HG02970 (cell line): ENCODE results near the gene ATP13A1.

ENCODE experiments used
- ATAC-seq: cut with Tn5 transposase; IDR thresholded peaks from one replicate; pipeline ENCODE4 v1.9.1; 2021; ENCODE audit warnings: mild to moderate bottlenecking, moderate library complexity, moderate number of reproducible peaks; ENCODE audit not compliant: unreplicated experiment, low FRiP score

Gene ATP13A1

DNA sequence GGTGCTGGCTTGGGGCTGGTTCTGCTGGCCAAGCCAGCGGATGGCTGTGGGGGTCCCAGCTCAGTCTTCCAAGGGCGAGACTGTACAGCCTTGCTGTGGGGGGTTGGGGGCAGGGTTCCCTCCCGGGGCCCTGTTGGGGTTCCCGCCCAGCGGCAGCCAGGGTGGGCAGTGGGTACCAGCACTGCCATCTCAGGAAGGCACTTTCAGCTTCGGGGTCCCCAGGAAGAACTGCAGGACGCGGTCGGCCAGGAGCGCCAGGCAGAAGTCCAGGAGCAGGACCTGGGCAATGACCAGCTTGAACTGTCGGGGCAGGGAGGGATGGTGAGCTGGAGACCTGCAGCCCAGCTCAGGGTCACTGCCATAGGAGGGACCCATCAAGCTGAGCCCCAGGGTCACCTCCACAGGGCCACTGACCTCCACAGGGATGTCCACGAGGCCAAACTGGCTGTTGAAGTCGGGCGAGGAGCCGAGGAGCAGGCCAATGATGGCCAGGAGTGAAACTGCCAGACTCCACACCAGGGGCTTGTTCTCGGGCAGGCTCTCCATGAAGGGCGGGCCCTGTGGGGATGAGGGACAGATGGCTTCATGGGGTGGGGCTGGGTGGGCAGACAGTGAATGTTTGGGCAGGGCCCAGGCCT lies 18.1 kb downstream of the ATP13A1 start:
- no peak for ATAC-seq

DNA sequence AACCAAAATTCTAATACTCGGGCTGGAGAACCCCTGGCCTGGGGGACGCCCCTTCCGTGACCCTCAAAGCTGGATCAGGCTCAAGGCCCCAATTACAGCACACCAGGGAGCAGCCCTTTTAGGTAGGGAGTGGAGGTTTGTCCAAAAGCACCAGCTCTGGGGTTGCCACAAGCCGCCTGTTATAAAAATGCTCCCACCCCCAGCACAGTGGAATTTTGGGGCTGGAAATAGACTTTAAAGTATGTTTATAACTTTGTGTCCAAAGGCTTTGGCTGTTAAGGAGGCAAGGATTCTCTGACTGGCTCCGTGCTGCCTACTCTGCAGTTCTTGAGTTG lies 19.5 kb downstream of the ATP13A1 start:
- no peak for ATAC-seq

DNA sequence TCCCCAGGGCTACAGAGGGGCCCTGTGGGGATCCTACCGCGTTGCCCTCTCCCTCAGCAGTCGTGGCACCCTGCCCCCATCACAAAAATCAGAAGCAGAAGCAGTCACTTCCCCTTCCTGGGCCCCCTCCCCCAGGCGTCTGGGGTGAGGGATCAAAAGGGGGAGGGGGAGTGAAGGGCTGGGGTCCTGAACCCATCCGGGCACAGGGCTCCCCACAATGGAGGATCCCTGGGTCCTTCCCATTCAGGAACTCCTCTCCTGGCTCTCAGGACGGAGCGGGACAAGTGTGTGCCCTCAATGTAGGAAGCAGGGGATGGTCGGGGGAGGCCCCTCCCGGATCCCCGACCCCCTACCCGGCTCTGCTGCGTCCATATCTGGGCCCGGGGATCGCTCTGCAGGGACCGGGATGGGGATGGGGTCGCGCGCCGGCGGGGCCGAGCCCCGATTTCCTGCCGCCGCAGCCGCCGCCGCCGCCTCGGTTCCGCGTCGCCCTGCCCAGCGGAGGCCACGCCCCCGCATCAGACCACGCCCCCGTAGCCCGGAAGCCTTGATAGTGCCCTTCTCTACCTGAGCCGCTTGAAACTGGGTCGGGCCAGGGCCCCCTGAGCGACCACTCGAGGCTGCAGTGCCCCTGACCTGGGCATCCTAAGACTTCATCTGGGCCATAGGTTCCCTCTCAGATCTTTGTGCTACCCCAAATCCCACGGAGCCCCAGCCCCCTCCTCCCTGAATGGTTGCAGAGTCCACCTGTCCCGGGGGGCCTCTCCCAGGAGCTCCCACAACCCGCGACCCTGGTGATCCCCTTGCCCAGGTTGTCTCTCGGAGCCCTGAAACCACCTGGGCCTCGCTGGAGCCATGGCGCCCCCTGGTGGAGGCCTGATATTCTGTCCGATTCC lies 20.1 kb downstream of the ATP13A1 start, which contains the start of gene GMIP:
Gene GMIP, minus strand, starts transcription at position 500 of the 896 bp plus-strand sequence. Its CDS starts 128 bp downstream, at position 372.
- peak; percentile 70 for ATAC-seq

DNA sequence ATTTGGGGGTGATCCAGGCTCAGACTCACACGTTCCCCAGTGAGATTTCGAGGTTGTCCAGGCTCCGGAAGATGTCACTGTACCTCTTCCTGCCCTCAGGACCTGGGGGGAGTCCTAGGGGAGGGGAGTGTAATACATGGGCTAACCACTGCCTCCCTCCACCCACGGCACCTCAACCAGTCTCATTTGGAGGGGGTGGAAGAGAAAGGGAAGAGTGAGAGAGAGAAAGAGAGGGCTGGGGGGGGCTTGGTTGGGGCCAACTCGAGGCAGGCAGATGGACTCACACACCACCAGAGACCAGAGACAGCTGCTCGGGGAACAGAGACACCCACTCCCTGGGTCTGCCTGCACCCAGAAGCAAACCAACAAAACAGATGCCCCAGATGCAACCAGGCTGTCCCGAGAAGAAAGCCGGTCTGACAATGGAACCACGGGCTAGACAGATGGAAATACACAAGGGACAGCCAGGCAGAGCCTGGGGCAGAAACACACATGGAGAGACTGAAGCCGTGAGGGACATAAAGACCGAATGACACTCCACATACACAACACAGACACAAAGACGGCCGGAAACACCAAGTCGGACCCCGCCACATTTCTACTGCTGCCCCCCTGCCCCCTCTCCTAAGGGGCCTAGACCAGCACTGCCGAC lies 20.8 kb downstream of the ATP13A1 start:
- no peak for ATAC-seq

DNA sequence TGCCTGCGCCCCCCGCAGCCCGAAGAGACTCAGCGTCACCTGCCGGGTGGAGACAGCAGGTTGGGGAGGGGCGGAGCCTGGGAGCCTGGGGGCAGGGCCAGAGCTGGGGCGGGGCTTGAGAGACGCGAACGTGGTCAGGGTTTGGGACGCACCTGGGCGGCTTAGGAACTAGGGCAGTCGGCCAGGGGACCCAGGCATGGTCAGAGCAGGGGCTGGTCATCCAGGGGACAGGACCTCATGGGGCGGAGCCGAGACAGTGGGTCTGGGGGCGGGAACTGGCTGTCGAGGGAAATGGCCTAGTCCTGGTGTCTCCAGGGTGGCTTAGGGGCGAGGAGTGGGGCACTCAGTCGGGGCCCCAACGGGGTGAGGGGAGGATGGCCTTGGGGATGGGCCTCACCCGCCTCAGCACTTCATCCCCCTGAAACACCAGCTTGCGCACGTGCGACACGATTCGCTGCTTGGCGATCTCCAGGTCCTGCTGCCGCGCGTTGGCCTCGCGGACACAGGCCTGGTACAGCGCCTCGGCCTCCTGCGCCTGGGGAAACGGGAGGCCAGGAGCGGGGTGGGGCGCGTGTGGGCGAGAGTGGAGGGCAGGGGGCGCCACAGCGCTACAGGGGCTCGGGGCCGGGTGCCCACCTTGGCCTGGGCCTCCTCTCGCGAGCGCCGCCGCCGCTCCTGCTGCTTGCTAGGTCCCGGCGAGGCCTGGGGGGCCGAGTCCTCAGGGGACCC lies 25.8 kb downstream of the ATP13A1 start:
- ATAC-seq = no peak

DNA sequence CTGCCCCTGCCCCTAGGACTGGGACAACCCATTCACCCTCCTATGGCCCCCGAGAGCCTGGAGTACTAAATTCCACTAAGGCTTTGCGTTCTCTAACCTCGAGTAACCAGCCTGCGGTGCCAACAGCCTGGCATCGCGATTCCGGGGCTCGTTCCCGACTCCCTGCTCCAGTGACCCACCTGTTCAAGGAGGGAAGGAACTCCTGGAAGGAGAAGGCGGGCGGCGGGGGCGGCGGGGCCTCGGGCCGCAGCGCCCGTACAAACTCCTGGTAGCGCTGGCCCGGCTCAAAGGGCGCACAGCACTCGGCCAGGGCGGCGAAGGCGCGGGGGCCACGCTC lies 26.3 kb downstream of the ATP13A1 start:
- ATAC-seq = no peak

DNA sequence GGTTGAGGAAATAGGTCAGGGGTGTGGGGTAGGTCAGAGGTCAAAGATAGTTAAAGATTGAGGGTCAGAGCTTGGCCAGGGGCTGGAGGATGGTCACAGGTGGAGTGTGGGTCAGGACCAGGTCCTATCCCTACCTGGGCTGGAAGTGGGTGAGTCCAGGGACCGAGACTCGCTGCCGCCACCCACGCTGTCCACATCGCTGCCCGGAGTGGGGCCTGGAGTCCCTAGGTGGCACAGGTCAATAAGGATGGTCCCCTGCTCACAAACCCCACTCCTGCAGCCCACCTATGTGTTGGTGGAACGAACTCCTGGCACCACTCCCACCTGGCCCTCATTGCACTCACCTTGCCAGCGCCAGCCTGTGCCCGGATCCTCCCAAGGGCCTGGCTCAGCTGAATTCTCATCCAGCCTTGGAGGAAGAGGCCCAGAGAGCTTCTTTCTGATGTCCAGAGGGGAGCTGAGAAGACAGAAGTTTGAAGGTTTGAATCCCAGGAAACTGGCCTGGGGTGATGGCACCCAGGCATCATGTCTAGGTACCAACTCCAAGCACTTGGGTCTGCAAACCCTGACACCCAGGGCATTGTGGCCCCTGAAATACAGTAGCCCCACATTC lies 26.8 kb downstream of the ATP13A1 start:
- ATAC-seq = no peak

DNA sequence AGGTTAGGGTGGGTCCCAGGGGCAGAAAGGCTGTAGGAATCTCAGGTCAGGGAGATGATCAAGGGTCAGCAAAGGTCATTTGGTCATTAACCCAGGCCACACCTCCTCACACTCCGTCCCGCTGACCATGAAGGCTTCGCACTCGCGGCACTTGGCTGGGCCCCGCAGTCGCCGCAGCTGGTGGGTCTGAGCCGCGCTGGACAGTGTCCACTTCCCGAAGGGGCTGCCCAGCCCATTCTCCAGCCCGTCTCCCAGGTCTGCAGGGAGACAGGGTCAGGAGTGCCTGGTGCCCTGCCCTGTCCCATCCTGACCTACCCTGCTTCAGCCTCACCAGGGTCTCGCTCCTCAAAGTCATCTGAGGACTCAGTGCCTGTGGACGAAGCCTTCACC lies 28.2 kb downstream of the ATP13A1 start:
- no peak for ATAC-seq

DNA sequence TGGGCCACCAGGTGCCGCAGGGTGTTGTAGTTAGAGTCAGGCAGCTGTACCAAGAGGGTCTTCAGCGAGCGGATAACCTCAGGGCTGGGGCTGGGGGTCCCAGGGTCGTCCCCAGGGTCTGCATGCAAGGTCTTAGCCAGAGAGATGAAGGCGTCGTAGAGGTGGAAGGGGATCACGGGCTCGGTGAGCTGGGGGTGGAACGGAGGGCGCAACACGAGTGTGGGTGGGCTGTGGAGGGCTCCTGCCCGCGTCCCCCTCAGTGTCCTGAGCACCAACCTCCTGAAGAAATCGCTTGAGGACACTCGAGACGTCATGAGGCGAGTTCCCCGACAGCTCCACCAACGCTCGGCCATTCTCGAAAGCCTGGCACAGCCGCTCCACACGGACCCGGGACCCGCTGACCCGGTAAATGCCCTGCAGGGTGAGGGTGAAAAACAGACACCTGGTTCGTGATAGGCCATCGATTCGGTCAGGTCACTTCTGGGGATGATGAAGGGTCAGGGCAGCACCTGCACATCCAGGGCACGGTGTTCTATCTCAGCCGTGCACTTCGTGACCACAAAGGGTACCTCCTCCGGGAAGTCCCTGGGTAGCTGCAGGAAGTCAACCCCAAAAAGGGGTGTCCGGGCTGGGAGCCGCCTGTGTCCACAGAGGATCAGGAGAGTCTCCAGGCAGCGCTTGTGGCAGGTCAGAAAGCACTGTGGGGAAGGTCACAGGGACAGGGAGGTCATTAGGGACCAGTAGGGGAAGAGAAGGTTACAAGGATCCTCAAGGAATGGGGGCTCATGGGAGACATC lies 28.8 kb downstream of the ATP13A1 start:
- ATAC-seq = no peak

DNA sequence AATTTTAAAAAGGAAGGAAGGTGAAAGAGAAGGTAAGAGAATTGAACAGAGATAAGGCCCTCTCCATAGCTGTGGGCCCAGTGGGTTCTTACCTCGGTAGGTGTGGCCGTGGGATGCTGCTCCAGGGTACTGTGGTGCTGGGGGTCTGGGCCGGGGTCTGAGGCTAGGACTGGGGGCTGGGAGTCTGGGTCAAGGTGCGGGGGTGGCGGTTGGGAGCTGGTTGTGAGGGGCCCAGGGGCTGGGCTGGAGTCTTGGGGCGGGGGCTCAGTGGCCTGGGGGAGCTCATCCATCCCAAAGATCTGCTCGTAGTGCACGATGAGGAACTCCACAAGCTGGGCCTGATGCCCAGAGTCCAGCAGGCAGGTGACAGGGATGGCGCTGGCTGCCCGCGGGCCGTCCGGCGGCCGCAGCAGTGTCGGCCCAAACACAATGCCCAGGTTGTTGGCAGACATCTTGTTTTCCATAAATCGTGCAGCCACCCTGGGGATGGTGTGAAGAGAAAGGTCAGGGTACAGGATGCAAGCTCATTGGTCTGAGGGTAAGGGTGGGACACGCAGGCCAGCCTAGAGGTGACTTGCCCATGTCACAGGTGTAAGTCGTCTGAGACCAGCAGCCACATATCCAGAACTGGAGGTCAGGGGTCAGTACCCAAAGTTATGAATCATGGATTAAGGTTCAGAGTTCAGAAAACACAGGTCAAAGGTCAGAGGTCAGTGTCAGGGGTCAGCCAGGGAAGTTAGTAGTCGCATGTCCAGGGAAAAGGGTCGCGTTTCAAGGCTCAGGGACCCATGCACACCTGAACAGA lies 29.6 kb downstream of the ATP13A1 start:
- ATAC-seq = no peak

DNA sequence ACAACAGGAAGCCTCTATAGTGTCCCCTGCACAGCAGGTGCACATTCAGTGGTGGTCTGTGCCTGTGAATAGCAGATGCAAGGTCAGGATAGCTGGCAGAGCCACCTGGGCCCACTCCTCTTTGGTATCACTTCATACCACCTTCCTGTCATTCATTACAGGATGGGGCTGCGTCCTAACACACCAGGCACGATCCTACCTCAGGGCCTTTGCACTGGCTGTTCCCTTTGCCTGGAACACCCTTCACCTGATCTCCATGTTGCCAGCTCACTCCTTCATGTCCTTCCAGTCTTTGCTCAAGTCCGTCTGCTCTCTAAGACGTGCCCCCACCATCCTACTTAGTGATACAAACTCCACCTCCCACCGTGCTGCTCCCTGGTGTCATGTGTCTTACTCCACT lies 30.8 kb downstream of the ATP13A1 start:
- no peak for ATAC-seq

DNA sequence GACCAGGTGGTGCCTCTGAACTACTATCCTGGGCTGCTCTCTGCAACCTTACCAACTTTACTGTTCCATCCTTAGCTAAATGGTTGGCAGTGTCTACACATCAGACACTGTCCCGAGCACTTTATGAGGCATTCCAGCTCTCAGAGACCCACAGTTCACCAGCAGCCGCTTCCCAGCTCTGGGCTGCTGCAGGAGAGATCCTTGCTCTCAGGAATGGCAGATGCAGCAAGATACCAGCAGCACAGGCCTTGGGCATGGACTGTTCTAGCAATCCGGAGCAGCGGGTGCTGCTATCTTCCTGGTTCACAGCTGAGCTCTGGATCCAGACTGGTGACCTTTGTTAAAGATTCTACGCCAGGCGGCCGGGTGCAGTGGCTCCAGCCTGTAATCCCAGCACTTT lies 32.1 kb downstream of the ATP13A1 start:
- ATAC-seq = no peak

DNA sequence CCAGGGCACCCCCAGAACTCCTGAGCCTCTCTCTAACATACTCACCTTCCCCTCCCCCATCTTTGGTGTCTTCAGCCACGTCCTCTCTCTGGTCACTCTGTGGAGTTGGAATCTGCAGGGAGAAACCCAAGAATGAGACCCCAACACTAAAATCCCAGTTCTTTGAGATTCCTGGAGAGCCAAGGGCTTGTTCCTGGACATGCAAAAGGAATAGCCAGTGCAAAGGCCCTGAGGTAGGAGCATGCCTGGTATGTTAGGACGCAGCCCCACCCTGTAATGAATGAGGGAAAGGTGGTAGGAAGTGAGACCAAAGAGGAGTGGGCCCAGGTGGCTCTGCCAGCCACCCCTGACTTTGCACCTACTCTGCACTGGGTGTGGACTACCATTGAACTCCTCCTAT lies 33.0 kb downstream of the ATP13A1 start:
- ATAC-seq = no peak

DNA sequence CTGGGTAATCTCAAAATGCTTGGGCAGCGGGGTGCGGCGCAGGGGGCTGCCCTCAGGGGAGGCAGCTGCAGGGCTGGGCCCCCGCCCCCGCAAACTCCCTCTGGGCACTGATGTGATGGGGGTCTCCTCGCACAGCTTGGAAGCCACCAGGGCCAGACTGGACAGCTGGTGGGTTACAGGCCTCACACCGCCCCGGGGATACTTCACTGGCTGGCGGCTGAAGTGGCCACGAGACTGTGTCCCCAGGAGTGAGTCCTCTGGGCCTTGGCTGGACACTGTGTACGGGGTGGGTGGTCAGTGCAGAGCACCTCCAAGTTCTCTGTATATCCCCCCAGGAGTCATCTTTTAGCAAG lies 33.4 kb downstream of the ATP13A1 start:
- no peak for ATAC-seq

DNA sequence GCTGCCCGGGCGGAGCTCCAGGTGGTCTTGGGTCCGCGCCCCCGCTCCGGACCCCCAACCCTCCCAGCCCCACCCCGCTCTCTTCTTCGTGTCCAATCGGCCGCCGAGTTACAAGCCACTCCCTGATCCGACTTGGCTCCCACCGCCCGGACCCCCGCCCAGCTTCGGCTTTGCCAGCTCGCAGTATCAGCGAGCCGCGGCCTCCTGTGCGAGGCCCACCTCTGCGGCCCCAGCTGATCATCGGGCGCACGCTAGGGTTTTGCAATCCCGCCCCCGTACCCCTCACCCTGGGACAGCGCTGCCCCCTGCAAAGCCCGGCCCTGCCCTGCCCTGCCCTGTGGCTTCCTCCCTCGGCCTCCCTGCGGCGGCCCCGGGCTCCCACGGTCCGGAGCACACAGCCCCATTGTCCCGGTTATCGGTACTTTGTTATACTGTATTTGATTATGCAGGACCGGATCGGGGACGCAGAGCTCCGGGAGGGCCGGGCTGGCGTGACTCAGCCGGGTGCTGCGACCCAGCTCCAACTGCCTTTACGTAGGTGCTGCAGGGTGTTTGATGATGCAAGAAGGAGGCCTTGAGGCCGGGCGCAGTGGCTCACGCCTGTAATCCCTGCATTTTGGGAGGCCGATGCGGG lies 34.9 kb downstream of the ATP13A1 start:
- no peak for ATAC-seq

DNA sequence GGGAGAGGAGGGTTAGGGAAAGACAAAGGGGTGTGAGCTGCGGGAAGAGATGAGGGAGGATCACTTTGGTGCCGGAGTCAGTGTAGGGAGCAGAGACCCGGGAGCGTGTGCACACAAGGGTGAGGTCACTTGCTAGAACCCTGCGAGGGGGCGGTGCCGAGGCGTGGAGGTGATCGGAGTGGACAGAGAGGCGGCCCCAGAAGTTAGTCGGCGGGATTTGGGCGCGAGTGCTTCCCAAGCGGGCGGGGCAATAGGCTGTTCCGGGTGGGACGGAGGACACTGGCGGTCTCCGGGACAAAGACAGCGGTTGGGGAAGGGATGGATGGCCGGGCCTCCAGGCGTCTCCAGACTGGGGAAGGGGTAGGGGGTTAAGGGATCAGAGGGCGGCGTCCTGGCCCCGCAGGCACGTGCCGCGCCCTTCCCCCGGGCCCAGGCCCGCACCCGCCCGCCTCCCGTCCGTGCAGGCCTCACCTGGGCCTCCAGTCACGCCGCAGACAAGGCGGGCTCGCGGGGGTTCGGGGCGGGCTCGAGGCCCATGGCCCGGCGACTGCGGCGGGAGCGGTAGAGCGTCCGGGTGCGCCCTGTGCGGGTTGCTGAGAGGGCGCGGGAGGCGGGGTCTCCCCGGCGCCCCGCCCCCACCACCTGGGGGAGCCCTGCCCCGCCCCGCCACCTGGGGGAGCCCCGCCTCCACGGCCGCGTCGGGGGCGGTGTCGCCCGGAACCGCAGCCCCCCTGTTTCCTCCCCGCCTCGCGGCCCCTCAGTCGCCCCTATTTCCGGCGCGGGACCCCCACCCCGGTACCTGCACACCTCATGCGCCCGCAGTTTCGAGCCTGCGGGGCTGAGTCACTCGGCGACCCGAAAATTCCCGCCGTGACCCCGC lies 35.6 kb downstream of the ATP13A1 start, which contains the start of gene LPAR2:
Gene LPAR2, minus strand, starts transcription at position 600 of the 880 bp plus-strand sequence. CDS start 945 bp downstream, outside the sequence.
- no peak for ATAC-seq
